Measurements from ENCODE around the gene PLA2G4A.

DNA sequence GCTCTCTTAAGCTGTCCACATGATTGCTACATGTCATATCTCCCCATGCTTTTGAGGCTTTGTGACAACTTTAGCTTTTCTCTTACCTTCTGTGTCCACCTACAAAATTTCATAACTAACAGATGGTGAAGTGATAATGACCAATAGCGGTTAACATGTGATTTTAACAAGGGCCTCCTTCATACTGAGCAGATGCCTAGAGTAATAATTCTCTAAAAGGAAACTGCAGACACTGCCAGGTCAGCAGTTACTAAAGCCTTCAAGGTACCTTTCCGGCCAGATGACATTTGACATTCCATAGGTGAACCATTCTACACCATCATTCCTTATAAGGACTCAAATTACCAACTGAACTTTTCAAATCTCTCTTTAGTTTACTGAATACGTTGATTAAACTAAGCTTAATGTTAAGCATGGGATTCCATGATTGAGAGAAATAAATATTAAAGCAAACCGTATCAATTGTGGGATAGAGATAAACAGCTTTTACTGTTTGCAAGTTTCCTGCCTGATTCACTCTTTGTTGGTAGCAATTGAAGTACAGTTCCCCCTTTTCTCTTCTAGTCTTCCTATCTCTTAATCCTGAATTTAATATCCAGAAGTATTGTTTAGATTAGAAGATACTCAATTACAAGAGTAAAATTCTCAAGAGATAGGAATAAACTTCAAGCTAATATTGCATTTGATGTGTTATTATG lies 205.1 kb downstream of the PLA2G4A start:
- TF ChIP-seq, protein P1, sequence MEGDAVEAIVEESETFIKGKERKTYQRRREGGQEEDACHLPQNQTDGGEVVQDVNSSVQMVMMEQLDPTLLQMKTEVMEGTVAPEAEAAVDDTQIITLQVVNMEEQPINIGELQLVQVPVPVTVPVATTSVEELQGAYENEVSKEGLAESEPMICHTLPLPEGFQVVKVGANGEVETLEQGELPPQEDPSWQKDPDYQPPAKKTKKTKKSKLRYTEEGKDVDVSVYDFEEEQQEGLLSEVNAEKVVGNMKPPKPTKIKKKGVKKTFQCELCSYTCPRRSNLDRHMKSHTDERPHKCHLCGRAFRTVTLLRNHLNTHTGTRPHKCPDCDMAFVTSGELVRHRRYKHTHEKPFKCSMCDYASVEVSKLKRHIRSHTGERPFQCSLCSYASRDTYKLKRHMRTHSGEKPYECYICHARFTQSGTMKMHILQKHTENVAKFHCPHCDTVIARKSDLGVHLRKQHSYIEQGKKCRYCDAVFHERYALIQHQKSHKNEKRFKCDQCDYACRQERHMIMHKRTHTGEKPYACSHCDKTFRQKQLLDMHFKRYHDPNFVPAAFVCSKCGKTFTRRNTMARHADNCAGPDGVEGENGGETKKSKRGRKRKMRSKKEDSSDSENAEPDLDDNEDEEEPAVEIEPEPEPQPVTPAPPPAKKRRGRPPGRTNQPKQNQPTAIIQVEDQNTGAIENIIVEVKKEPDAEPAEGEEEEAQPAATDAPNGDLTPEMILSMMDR (IDR thresholded peaks at IDR 0.05; ENCODE audit: extremely low read depth in 1 of 2, insufficient read depth in 1 of 2, low read depth in 1 of 2, low read length in 2 of 2) = no peak
- no peak for TF ChIP-seq POLR2AphosphoS5 (IDR thresholded peaks at IDR 0.05; ENCODE audit: insufficient read depth, low read depth, low read length)
- TF ChIP-seq POLR2A (IDR thresholded peaks at IDR 0.05; ENCODE audit: low read depth, low read length) = no peak
- no peak for TF ChIP-seq FOS (IDR thresholded peaks at IDR 0.05; ENCODE audit: borderline replicate concordance, insufficient read depth, low read length)
- TF ChIP-seq MYC (IDR thresholded peaks at IDR 0.05; ENCODE audit: low read depth, low read length) = no peak
- TF ChIP-seq EZH2 (IDR thresholded peaks at IDR 0.05; ENCODE audit: borderline replicate concordance, low read depth, low read length, severe bottlenecking) = no peak
